Measurements from ENCODE around the gene SOX5.

Gene SOX5

DNA sequence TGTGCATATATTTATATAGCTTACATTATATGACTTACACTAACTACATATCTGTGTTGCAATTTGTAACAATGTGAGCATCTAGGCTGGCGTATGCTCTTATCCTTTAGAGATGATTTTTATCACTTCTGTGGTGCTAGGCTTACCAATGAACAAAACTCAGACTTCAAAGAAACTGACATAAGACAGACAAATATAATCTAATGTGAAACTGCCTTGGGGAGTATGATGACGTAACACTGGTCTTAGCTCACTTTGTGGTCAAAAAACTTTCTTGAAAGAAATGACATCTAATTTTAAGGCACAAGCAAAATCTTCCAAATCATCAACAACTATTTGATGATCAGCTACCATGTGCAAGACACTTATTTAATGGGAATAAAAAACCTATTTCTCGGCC is 50.0 kb downstream of the SOX5 start:
- Mint-ChIP-seq H3K36me3 (ENCODE audit: low read depth) (peaks cover 14% of the 10 kb centered on the region), H3K27me3 (ENCODE audit: low read depth) (no peaks in the 10 kb centered on the region), H3K9me3 (peaks cover 4% of the 10 kb centered on the region), H3K4me1 (no peaks in the 10 kb centered on the region), H3K4me3 (no peak overlapping the region), H3K27ac (no peak overlapping the region)
- TF ChIP-seq CTCF (IDR thresholded peaks at IDR 0.05; ENCODE audit: unreplicated experiment in 3 of 3): no peak

DNA sequence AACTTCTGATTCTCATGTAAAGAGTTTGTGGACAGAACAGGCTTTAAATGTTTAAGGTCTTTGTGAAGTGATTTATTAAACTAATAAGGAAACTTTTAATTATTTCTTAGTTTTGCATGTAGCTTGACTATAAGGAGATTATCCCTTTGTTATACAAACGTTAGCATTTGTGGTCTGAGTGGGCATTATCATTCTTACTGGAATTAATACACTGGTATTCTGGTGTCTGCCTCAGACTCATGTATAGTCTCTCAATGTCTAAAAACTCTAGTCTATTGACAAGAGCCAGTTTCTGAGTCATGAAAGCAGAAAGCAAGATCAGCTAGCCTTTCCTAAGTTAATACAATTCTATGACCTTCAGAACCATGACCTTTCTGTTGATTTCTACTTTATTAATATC is 51.3 kb downstream of the SOX5 start:
- Mint-ChIP-seq H3K4me1 (no peaks in the 10 kb centered on the region), H3K27ac (no peak overlapping the region), H3K9me3 (peaks cover 4% of the 10 kb centered on the region), H3K36me3 (ENCODE audit: low read depth) (peaks cover 20% of the 10 kb centered on the region), H3K27me3 (ENCODE audit: low read depth) (no peaks in the 10 kb centered on the region), H3K4me3 (no peak overlapping the region)
- TF ChIP-seq CTCF (IDR thresholded peaks at IDR 0.05; ENCODE audit: unreplicated experiment in 3 of 3): no peak

GRCh38 chr12:23895792-23896218 is 53.7 kb downstream of the SOX5 start:
- H3K36me3 Mint-ChIP-seq (ENCODE audit: low read depth): peaks cover 22% of the 10 kb centered on the region
- no peaks in the 10 kb centered on the region for H3K9me3 Mint-ChIP-seq
- H3K27ac Mint-ChIP-seq: peak overlapping the region in 1 of 3 experiments; percentile 27
- H3K4me3 Mint-ChIP-seq: no peak overlapping the region
- no peaks in the 10 kb centered on the region for H3K27me3 Mint-ChIP-seq (ENCODE audit: low read depth)
- H3K4me1 Mint-ChIP-seq: no peaks in the 10 kb centered on the region
- TF ChIP-seq CTCF (IDR thresholded peaks at IDR 0.05; ENCODE audit: unreplicated experiment in 3 of 3): no peak

GRCh38 chr12:23893611-23894010 is 55.9 kb downstream of the SOX5 start:
- Mint-ChIP-seq H3K4me1 (no peaks in the 10 kb centered on the region), H3K9me3 (no peaks in the 10 kb centered on the region), H3K27me3 (ENCODE audit: low read depth) (no peaks in the 10 kb centered on the region), H3K4me3 (no peak overlapping the region), H3K27ac (no peak overlapping the region), H3K36me3 (ENCODE audit: low read depth) (peaks cover 28% of the 10 kb centered on the region)
- TF ChIP-seq CTCF (IDR thresholded peaks at IDR 0.05; ENCODE audit: unreplicated experiment in 3 of 3): no peak

GRCh38 chr12:23891115-23891514 is 58.4 kb downstream of the SOX5 start:
- Mint-ChIP-seq H3K4me1 (no peaks in the 10 kb centered on the region), H3K27me3 (ENCODE audit: low read depth) (no peaks in the 10 kb centered on the region), H3K27ac (no peak overlapping the region), H3K9me3 (no peaks in the 10 kb centered on the region), H3K36me3 (ENCODE audit: low read depth) (peaks cover 28% of the 10 kb centered on the region), H3K4me3 (no peak overlapping the region)
- TF ChIP-seq CTCF (IDR thresholded peaks at IDR 0.05; ENCODE audit: unreplicated experiment in 3 of 3): no peak

DNA sequence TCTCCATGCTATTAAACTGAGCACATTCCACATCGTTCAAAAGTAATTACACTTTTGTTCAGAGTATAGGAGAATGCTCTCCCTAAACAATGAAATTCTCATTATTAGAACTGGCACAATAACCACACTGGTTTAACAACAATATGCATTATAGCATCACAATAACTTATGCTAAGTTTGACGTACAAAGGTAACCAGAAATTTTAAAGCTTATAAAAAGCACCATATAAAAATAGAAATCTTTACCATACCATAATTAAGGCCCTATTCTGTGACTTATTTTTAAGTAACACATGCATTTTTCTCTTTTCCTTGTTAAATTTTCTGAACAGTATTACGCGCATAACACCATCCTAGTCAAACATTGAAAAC is 60.4 kb downstream of the SOX5 start:
- Mint-ChIP-seq H3K9me3 (no peaks in the 10 kb centered on the region), H3K4me3 (no peak overlapping the region), H3K27ac (no peak overlapping the region), H3K36me3 (ENCODE audit: low read depth) (peaks cover 22% of the 10 kb centered on the region), H3K4me1 (no peaks in the 10 kb centered on the region), H3K27me3 (ENCODE audit: low read depth) (no peaks in the 10 kb centered on the region)
- no peak for TF ChIP-seq CTCF (IDR thresholded peaks at IDR 0.05; ENCODE audit: unreplicated experiment in 3 of 3)
